SJSA1 (cell line): ENCODE data around the gene PLXNA4. TPM values are rescaled to one million over a fixed set of nuclear protein-coding genes. Genes with fewer than 3 reads are reported as not detected.

ENCODE experiments used
- DNase-seq, 2 experiments: peaks; one replicate each; pipeline ENCODE4 v3.0.0-alpha.2; 2015 to 2020; ENCODE audit warnings: low spot score in 2 of 2, low read depth in 1 of 2
- H3K27ac ChIP-seq: fragments of 250-450 bp; sonication (Bioruptor Pico); 2 replicates; pipeline ENCODE4 v1.5.1; 2020; ENCODE audit warnings: mild to moderate bottlenecking, moderate library complexity
- H3K27me3 ChIP-seq: fragments of 250-450 bp; sonication (Bioruptor Pico); replicated peaks from 2 replicates; pipeline ENCODE4 v1.5.1; 2020; ENCODE audit warnings: mild to moderate bottlenecking, moderate library complexity
- H3K36me3 ChIP-seq: fragments of 250-450 bp; sonication (Bioruptor Pico); 2 replicates; pipeline ENCODE4 v1.5.1; 2020; ENCODE audit warnings: mild to moderate bottlenecking
- H3K4me1 ChIP-seq: fragments of 250-450 bp; sonication (Bioruptor Pico); replicated peaks from 2 replicates; pipeline ENCODE4 v1.6.1; 2021; ENCODE audit warnings: mild to moderate bottlenecking
- H3K4me3 ChIP-seq: fragments of 250-450 bp; sonication (Bioruptor Pico); 2 replicates; pipeline ENCODE4 v1.5.1; 2020; ENCODE audit warnings: mild to moderate bottlenecking
- H3K9me3 ChIP-seq: fragments of 250-450 bp; sonication (Bioruptor Pico); replicated peaks from 2 replicates; pipeline ENCODE4 v1.5.1; 2020; ENCODE audit warnings: mild to moderate bottlenecking
- total RNA-seq: library from RNA; depleted of rRNA; stranded (reverse); fragments of >200 nt; shearing (Covaris generic); gene quantifications from 2 replicates; pipeline ENCODE4 v1.2.3, GENCODE V29; 2014

Gene PLXNA4
- total RNA-seq, 1 experiment from 2014 or later: not detected

DNA sequence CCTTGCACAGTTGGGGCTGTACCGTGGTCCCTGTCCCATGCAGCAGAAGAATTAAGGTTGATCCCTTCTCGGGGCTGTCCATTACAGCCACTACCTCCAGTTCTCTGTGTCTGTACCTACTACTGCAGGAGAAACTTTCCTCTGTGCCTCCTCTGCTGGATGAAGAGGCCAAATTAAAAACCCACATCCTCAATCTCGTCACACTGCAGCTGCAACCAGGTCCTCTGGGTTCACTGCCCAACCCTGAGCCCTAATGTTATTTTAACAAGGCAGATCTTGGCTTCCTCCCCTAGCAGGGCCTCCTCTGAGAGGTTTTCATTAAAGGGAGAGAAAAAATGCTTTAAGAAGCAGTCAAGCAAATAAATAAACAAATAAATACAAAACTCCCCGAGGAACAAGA is 66.6 kb downstream of the PLXNA4 start:
- no peak for DNase-seq
- Histone ChIP-seq H3K27me3 (no peaks in the 10 kb centered on the region), H3K27ac (no peak overlapping the region), H3K9me3 (no peaks in the 10 kb centered on the region), H3K4me3 (no peak overlapping the region), H3K4me1 (no peaks in the 10 kb centered on the region), H3K36me3 (no peaks in the 10 kb centered on the region)

- Histone ChIP-seq H3K27me3 (no peaks in the 10 kb centered on the region), H3K27ac (no peak overlapping the region), H3K9me3 (no peaks in the 10 kb centered on the region), H3K36me3 (no peaks in the 10 kb centered on the region), H3K4me3 (no peak overlapping the region), H3K4me1 (no peaks in the 10 kb centered on the region)
- no peak for DNase-seq
Measured at GRCh38 chr7:132508724-132509353, 67.4 kb downstream of the PLXNA4 start.

DNA sequence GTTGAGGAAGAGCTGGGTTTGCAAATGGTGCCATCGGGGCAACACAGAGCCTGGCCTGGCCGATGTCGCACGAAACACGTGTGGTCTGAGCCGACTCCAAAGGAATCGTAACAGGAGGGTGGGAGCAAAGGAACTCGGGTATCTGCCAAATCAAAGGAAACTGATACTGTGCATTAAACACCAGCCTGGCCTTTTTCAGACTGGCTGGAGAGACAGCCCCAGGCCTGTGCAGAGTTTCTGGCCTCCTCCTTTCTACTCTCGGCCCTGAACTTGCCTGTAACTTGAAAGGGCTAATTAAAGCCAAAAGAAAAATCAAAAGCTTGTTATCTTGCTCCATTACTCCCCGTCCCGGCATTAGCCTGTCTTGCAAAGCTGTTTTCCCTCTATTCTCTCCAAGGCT is 71.4 kb downstream of the PLXNA4 start:
- Histone ChIP-seq H3K27ac (no peak overlapping the region), H3K27me3 (no peaks in the 10 kb centered on the region), H3K4me3 (no peak overlapping the region), H3K36me3 (no peaks in the 10 kb centered on the region), H3K9me3 (no peaks in the 10 kb centered on the region), H3K4me1 (no peaks in the 10 kb centered on the region)
- no peak for DNase-seq

GRCh38 chr7:132504071-132504470 is 72.2 kb downstream of the PLXNA4 start:
- Histone ChIP-seq H3K36me3 (no peaks in the 10 kb centered on the region), H3K4me3 (no peak overlapping the region), H3K27me3 (no peaks in the 10 kb centered on the region), H3K27ac (no peak overlapping the region), H3K9me3 (no peaks in the 10 kb centered on the region), H3K4me1 (no peaks in the 10 kb centered on the region)
- no peak for DNase-seq

DNA sequence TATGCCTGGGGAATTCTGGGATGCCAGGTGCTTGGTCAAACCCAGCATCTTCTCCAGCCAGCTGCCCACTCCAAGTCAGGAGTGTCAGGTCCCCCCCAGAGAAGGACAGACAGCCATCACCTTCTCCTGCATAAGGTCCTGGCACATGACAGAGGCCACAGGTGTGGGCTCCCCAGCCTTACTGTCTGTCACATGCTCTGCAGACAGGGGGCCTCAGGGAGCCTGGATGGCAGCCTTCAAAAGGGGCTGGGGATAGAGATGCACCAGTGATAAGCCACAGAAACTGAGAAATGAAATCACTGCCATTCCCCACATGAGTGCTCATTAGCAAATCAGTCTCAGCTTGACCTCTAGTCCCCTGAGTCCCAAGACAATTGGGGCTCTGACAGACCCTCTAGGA is 72.9 kb downstream of the PLXNA4 start:
- Histone ChIP-seq H3K27ac (no peak overlapping the region), H3K36me3 (no peaks in the 10 kb centered on the region), H3K27me3 (no peaks in the 10 kb centered on the region), H3K9me3 (no peaks in the 10 kb centered on the region), H3K4me3 (no peak overlapping the region), H3K4me1 (no peaks in the 10 kb centered on the region)
- no peak for DNase-seq

- H3K36me3 ChIP-seq: no peaks in the 10 kb centered on the region
- no peak overlapping the region for H3K4me3 ChIP-seq
- H3K27me3 ChIP-seq: no peaks in the 10 kb centered on the region
- no peaks in the 10 kb centered on the region for H3K4me1 ChIP-seq
- peak in 1 of 2 experiments; percentile 4 for DNase-seq
- no peak overlapping the region for H3K27ac ChIP-seq
- H3K9me3 ChIP-seq: no peaks in the 10 kb centered on the region
Measured at GRCh38 chr7:132501956-132502355, 74.3 kb downstream of the PLXNA4 start.

DNA sequence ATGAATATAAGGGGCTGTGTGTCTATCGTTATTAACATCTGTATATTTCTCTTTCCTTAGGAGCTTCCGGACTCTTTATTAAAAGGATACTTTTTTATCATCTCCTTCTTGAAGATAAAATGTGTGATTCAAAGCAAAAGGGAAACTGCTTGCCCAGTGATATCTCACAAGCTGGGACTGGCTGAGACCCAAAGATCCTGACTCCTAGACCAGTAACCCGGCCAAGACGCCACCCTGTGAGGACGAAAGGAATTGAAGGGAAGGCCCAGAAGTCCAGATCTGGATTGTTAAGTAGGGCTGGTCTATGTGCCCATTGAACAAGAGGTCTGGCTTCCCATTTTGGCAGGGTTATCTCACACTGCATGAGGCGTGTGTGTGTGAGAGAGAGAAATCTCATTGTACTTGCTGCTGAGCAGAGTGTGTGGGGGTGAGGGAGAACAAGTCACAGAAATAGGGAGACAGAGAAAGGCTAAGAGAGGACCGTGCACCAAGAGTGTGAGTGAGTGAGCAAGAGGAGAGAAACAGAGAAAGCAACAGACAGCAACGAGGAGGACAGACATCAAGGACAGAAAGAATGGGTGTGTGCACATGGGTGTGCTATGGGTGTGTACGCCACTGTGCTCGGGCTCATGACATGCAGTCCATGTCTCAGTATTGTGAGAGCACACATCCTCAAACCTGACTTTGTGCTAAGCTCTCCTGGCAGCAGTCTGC is 75.4 kb downstream of the PLXNA4 start:
- H3K4me3 ChIP-seq: no peak overlapping the region
- H3K27me3 ChIP-seq: no peaks in the 10 kb centered on the region
- H3K36me3 ChIP-seq: no peaks in the 10 kb centered on the region
- DNase-seq: no peak
- no peaks in the 10 kb centered on the region for H3K4me1 ChIP-seq
- no peak overlapping the region for H3K27ac ChIP-seq
- no peaks in the 10 kb centered on the region for H3K9me3 ChIP-seq

DNA sequence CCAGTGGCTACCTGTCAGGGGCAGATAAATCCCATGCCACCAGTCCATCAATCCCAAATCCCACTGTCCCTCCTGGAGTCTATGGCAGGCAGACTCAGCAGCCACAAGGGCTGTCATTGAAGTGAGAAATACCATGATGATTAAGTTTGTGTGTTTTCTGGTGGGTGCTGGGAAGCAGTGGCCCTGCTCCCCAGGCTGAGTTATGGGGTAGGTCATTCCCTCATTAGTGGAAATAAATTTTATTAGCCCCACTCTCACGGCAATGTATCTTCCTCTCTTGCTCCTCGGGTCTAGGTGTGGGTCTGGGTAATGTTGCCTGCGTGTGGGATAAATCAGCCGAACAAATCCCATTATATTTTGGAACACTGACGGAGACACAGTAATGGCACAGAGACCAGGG is 76.8 kb downstream of the PLXNA4 start:
- Histone ChIP-seq H3K4me1 (no peaks in the 10 kb centered on the region), H3K9me3 (no peaks in the 10 kb centered on the region), H3K27me3 (no peaks in the 10 kb centered on the region), H3K36me3 (no peaks in the 10 kb centered on the region), H3K4me3 (no peak overlapping the region), H3K27ac (no peak overlapping the region)
- no peak for DNase-seq

- H3K36me3 ChIP-seq: no peaks in the 10 kb centered on the region
- H3K4me1 ChIP-seq: no peaks in the 10 kb centered on the region
- H3K27ac ChIP-seq: no peak overlapping the region
Measured at GRCh38 chr7:132499065-132499464, 77.2 kb downstream of the PLXNA4 start.

DNA sequence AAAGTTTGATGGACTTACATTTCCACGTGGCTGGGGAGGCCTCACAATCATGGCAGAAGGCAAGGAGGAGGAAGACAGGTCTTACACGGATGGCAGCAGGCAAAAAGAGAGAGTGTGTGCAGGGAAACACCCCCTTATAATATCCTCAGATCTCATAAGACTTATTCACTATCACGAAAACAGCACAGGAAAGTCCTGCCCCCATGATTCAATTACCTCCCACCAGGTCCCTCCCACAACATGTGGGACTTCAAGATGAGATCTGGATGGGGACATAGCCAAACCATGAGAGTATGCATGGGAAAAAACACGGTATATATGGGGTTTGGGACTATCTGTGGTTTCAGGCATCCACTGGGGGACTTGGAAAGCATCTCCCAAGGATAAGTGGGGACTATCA is 78.0 kb downstream of the PLXNA4 start:
- Histone ChIP-seq H3K4me3 (no peak overlapping the region), H3K36me3 (no peaks in the 10 kb centered on the region), H3K9me3 (no peaks in the 10 kb centered on the region), H3K4me1 (no peaks in the 10 kb centered on the region), H3K27me3 (no peaks in the 10 kb centered on the region), H3K27ac (no peak overlapping the region)
- DNase-seq: no peak

More at GRCh38 chr7:132499065-132499464, 77.2 kb downstream of the PLXNA4 start:
- H3K9me3 ChIP-seq: no peaks in the 10 kb centered on the region
- no peaks in the 10 kb centered on the region for H3K27me3 ChIP-seq
- H3K4me3 ChIP-seq: no peak overlapping the region
- DNase-seq: no peak

DNA sequence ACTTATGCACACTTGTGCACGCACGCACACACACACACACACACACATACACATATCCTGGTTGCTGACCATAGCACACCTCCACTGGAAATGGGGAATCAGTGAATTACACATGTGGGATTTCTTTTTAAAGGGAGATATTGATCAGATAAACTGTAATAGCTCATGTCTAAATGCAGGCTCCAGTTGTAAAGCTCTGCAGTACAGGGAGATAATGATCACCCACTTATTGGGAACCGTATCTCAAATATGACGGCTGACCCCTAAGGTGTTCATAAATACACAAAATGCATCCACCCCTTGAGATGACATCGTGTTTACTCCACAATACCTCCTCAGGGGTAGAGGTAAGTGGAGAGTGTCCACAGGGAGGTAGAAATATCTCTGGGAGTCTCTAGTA is 79.2 kb downstream of the PLXNA4 start:
- Histone ChIP-seq H3K36me3 (no peaks in the 10 kb centered on the region), H3K9me3 (no peaks in the 10 kb centered on the region), H3K4me1 (no peaks in the 10 kb centered on the region), H3K27ac (no peak overlapping the region), H3K4me3 (no peak overlapping the region), H3K27me3 (no peaks in the 10 kb centered on the region)
- DNase-seq: no peak

GRCh38 chr7:132495936-132496335 is 80.3 kb downstream of the PLXNA4 start:
- H3K4me1 ChIP-seq: no peaks in the 10 kb centered on the region
- no peak for DNase-seq
- no peak overlapping the region for H3K4me3 ChIP-seq
- H3K27me3 ChIP-seq: no peaks in the 10 kb centered on the region
- no peaks in the 10 kb centered on the region for H3K9me3 ChIP-seq
- H3K36me3 ChIP-seq: no peaks in the 10 kb centered on the region
- no peak overlapping the region for H3K27ac ChIP-seq

DNA sequence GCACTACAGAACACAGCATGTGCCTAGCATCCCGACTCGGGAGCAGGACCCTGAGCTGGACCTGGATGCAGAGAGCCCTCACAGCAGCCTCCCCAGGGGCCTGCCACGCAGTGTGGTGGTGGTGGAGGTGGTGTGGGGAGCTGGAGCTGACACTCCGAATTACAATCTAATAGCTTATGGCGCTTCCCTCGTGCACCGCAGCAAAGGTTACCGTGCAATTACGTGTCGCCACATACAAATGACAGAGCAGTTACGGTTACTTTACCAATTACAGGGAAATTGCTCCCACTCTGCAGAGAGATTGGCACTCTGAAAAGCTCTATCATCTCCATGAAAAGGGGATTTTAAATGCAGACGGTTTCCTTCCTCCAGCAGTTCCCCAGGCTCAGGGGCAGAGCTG is 81.8 kb downstream of the PLXNA4 start:
- Histone ChIP-seq H3K9me3 (no peaks in the 10 kb centered on the region), H3K27ac (no peak overlapping the region), H3K36me3 (no peaks in the 10 kb centered on the region), H3K27me3 (no peaks in the 10 kb centered on the region), H3K4me1 (no peaks in the 10 kb centered on the region), H3K4me3 (no peak overlapping the region)
- DNase-seq: no peak

- Histone ChIP-seq H3K4me3 (no peak overlapping the region), H3K27me3 (no peaks in the 10 kb centered on the region), H3K36me3 (no peaks in the 10 kb centered on the region), H3K27ac (no peak overlapping the region), H3K4me1 (no peaks in the 10 kb centered on the region), H3K9me3 (no peaks in the 10 kb centered on the region)
- DNase-seq: no peak
Measured at GRCh38 chr7:132492823-132493445, 83.3 kb downstream of the PLXNA4 start.
